Measurements from ENCODE around the gene GIMAP4. TPM values are rescaled to one million over a fixed set of nuclear protein-coding genes. Genes with fewer than 3 reads are reported as not detected.
"Not testable (repeated sequence)": the region's sequence is repeated elsewhere in the genome, so short reads cannot be mapped to it uniquely, and the experiment has no call there.

Gene GIMAP4
- total RNA-seq, 1 donor from 2014 or later, result 63.4 TPM

DNA sequence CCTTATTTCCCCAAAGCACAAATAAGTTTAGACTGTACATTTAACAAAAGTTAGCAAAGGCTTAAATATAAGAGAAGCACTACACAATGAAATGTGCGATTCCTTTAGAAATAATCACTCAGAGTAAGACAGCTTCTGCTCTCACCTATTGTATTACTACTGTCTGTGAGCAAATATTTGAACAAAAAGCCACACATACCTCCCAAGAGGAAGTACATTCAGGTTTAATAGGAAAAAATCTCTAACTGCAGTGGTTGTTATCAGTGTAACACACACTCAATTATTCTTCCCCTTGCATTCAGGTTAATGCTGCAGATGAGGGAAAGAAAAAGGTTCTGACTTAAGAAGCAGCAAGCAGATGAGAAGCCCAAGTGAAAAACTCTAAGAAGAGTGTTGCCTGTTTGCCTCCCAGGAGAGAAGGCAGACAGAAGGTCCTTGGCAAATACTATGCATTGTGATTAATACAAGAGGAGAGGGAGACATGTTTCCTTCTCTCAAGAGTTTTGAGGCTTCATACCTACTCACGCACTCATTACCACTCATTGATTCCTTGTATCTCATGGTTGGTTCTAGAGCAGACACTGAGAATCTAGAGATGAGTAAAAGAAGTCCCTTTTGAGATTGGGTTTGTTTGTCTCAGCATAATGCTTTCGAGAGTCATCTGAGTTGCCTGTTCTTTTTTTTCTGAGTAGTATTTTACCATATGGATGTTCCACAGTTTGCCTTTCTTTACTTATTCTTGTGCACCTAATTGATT lies 13.6 kb downstream of the GIMAP4 start:
- DNase-seq (ENCODE audit: low read depth, low spot score), result no peak

DNA sequence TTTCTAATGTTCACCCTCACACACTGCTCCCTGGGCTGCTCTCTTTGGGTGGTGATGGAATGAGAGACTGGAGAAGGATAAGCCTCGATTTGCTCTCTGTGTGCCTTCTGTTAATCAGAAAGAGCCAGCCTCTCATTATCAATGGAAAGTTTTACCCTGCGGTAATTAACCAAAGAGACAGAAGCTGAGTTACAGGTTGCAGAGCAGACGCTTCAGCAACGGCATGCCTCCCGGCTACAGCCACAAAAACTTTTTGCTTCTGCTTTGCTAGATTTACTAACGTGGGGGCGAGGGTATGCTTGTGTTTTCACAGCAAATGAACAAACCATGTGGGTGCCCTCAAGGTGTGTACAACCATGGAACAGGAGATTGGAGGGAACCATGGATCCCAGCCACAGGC lies 18.0 kb downstream of the GIMAP4 start:
- no peak for DNase-seq (ENCODE audit: low read depth, low spot score)

- DNase-seq (ENCODE audit: low read depth, low spot score), result no peak
Observed at GRCh38 chr7:150586068-150586784, 19.0 kb downstream of the GIMAP4 start.

GRCh38 chr7:150586785-150587152 lies 19.6 kb downstream of the GIMAP4 start:
- peak; percentile 92 for DNase-seq (ENCODE audit: low read depth, low spot score)

GRCh38 chr7:150587551-150587950 lies 20.4 kb downstream of the GIMAP4 start:
- DNase-seq (ENCODE audit: low read depth, low spot score), result no peak

DNA sequence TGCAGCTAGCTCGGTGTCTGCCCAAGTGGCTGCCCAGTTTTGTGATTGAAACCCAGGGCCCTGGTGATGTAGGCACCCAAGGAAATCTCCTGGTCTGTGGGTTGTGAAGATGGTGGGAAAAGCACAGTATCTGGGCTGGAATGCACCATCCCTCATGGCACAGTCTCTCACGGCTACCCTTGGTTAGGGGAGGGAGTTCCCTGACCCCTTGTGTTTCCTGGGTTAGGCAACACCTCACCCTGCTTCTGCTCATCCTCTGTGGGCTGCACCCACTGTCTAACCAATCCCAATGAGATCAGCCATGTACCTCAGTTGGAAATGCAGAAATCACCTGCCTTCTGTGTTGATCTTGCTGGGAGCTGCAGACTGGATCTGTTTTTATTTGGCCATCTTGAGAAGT lies 27.6 kb downstream of the GIMAP4 start:
- no peak for DNase-seq (ENCODE audit: low read depth, low spot score)

DNA sequence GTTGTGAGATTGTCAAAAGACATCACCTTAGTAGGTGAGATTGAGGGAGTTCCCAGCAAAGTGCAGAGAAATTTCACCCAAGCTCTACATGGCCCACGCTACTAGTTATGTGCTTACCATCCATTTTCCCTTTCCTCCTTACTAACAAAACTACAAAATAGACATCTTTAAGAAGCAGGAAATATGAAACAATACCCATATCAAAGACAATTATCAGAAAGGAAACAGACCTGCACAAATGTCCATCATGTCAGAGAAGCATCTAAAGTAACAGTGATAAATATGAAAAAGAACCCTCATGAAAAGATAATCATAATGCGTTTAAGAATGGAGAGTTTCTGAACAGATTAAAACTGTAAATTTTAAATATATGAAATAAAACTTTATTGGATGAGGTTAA lies 28.2 kb downstream of the GIMAP4 start:
- no peak for DNase-seq (ENCODE audit: low read depth, low spot score)

DNA sequence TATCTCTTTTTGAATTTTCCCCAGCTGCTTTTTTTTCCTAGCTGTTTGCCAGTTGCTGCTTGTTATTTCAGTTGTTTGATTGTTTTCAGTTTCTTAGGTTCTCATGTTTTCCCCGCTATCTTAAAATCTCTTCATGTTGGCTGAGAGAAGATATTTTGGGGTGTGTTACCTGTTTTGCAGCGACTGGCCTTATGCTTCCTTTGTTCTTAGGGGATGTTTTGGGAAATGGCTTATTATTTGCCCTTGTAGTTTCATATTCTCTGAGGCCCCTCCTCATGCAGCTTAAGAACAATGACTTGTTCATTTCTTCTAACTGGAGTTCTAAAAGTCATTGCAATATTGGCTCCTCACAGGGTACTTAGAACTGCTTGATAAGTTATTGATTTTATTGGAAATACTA lies 36.4 kb downstream of the GIMAP4 start:
- DNase-seq (ENCODE audit: low read depth, low spot score), result not testable (repeated sequence)

- no peak for DNase-seq (ENCODE audit: low read depth, low spot score)
Observed at GRCh38 chr7:150610233-150610632, 43.0 kb downstream of the GIMAP4 start.

DNA sequence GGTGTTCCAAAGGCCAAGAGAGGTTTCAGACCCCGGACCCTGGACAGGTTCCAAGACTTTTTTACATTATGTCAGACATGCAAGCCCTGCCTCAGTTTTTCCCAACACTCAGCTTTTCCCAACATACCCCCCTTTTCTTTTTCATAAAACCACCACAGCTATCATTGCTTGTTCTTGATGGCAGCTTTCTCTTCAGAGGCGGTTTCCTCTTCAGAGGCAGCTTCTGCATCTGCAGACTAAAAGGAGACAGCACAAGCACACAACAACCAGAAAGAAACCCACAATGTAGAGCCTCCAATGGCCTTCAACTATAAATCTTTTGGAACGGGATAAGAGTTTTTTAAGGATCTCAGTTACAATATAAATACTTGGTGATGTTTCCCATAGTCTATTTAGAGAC lies 45.7 kb downstream of the GIMAP4 start:
- DNase-seq (ENCODE audit: low read depth, low spot score), result no peak

- no peak for DNase-seq (ENCODE audit: low read depth, low spot score)
Observed at GRCh38 chr7:150613880-150614279, 46.7 kb downstream of the GIMAP4 start.

GRCh38 chr7:150614426-150614825 lies 47.2 kb downstream of the GIMAP4 start:
- not testable (repeated sequence) for DNase-seq (ENCODE audit: low read depth, low spot score)

DNA sequence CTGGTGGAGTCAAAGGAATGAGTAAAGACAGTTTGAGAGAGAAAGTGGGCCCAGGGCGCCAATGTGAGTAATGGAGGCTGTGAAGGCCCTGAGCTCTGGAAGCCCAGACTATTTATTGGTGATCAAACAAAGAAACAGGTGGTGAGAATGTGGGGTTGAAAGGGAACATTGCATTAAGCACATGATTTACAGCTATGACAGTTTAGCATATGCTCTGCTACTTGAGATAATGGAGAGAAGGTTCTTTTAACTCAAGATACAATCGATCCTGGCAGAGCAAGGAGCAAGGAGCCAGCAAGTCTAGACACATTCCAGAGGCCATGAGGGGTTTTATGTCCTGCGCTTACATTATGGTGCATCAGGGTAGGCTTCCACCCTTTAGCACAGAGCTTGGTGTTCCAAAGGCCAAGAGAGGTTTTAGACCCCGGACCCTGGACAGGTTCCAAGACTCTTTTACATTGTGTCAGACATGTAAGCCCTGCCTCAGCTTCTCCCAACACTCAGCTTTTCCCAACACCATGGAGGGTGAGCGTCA lies 48.1 kb downstream of the GIMAP4 start:
- DNase-seq (ENCODE audit: low read depth, low spot score), result not testable (repeated sequence)

- no peak for DNase-seq (ENCODE audit: low read depth, low spot score)
Observed at GRCh38 chr7:150620061-150620460, 52.9 kb downstream of the GIMAP4 start.

DNA sequence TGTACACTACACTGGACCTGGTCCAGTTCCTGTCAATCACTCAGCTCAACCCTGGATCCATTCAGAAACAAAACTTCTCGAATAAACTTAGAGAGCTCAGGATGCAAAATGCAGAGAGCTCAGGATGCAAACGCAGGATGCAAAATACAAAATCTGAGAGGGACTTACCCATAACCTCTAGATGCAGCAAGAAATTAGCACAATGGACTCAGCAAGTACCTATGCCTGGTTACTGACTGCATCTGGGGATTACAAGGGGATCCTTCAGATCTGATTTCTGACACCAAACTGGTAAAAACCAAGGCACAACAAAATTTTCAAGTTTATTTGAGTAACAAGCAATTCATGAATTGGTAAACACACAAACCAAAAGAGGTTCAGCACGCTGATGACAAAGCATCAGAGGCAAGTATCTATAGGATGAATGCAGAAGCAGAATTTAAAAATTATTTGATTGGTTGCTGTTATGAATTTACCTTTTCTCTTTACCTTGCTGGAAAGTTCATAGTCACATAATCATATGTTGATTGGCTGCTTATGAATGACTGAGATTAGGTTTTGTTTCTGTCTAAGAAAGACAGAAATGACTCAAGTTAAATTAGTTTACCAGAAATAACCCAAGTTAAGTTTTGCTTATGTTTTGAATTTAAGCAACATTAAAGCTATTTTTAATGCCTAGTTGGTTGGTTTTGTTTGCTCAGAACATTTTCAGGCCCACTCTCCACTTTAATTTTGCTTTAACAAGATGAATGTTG lies 53.6 kb downstream of the GIMAP4 start:
- no peak for DNase-seq (ENCODE audit: low read depth, low spot score)

DNA sequence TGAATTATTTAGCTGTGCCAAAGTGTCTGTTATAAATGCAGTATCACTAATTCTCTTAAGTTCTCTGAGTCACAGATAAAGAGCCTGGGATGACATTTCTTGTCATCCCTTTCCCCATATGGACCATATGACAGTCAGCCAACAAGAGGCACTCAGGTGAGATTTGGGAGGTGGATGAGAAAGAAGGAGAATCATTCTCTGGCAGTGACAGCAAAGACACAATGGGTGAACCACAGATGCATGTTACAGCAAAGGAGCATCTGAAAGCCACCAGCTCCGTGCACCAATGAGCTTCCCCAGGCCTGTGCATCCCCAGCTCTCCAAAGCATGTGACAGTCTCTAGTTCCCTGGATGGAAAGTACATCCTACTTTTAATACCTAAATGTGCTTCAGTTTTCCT lies 54.2 kb downstream of the GIMAP4 start:
- DNase-seq (ENCODE audit: low read depth, low spot score), result no peak

Other genes with a start within 250 kb of the GIMAP4 start
- gene LRRC61, start 244.0 kb upstream of the GIMAP4 start, total RNA-seq, result 0.07 and 0.25 TPM in 2 replicates
- gene ACTR3C, start 243.8 kb upstream of the GIMAP4 start, total RNA-seq, result 0.20 and 0.67 TPM in 2 replicates
- gene RARRES2, start 225.8 kb upstream of the GIMAP4 start, total RNA-seq, result not detected in 2 replicates
- 72.8 and 72.9 TPM in 2 replicates for gene REPIN1, start 198.6 kb upstream of the GIMAP4 start, total RNA-seq
- gene ZNF775, start 188.1 kb upstream of the GIMAP4 start, total RNA-seq, result 9.2 and 9.7 TPM in 2 replicates
- gene GIMAP8, start 116.8 kb upstream of the GIMAP4 start, total RNA-seq, result 68.3 and 104 TPM in 2 replicates
- 48.7 and 72.0 TPM in 2 replicates for gene GIMAP7, start 52.5 kb upstream of the GIMAP4 start, total RNA-seq
- 160 and 231 TPM in 2 replicates for gene GIMAP6, start 65.0 kb downstream of the GIMAP4 start, total RNA-seq
- gene GIMAP2, start 118.3 kb downstream of the GIMAP4 start, total RNA-seq, result 41.5 and 82.2 TPM in 2 replicates
- gene GIMAP1, start 149.2 kb downstream of the GIMAP4 start, total RNA-seq, result 11.1 and 13.5 TPM in 2 replicates
- gene GIMAP5, start 170.0 kb downstream of the GIMAP4 start, total RNA-seq, result 2.1 and 4.4 TPM in 2 replicates
- gene TMEM176B, start 233.0 kb downstream of the GIMAP4 start, total RNA-seq, result not detected in 2 replicates
- not detected in 2 replicates for gene TMEM176A, start 233.4 kb downstream of the GIMAP4 start, total RNA-seq

Measured in pulmonary artery endothelial cell (primary cell).